Suppressor macrophage treated with lipopolysaccharide for 1 hour (primary cell): ENCODE data around the gene SCYGR4.
"Not testable (repeated sequence)": the region's sequence is repeated elsewhere in the genome, so short reads cannot be mapped to it uniquely, and the experiment has no call there.

Experiments used
- DNase-seq, 3 donors: peaks; one replicate each; pipeline ENCODE4 v3.0.0-alpha.2; 2020 to 2022

Gene SCYGR4

GRCh38 chr2:227617316-227618230 lies at the start of gene SCYGR4:
Gene SCYGR4 (plus strand): TSS chr2:227617498. CDS start chr2:227617498, 0 bp downstream.
- no peak for DNase-seq

GRCh38 chr2:227568852-227569169 lies 48.5 kb upstream of the SCYGR4 start:
- DNase-seq, result no peak

DNA sequence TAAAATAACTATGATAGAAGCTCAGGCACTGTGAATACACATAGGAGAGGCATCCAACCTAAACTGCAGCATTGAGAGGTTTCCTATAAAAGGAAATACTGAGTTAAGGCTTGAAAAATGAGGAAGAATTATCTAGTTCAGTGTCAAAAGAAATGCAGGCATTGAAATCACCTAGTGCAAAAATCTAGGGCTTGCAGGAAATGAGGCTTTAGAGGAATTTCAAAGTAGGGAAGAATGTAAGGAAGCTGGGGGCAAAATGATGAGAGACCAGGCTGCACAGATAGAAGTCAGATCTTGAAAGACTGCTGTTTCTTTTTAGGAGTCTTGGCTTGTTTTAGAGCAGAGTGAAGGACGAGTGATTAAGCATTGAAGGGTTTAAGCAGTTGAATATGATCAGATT lies 46.7 kb upstream of the SCYGR4 start:
- no peak for DNase-seq

- no peak for DNase-seq
Measured at GRCh38 chr2:227576110-227576509, 41.2 kb upstream of the SCYGR4 start.

DNA sequence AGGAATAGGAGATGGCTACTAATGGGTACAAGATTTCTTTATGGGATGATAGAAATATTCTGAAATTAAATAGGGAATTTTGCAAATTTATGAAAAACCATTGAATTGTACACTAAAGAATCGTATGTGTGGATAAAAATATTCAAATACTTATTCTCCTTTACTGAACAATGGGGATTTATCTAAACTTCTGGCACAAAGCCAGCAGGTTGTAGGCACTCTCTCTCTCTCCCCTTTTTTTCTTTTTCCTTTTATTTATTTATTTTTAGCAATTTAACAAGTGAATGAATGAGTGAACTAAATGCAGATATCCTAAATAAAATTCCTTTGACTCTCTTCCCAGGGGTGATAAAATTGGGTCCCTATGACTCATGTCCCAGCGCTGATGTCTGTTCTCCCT lies 40.5 kb upstream of the SCYGR4 start:
- no peak for DNase-seq

GRCh38 chr2:227577555-227577954 lies 39.7 kb upstream of the SCYGR4 start:
- DNase-seq, result no peak

DNA sequence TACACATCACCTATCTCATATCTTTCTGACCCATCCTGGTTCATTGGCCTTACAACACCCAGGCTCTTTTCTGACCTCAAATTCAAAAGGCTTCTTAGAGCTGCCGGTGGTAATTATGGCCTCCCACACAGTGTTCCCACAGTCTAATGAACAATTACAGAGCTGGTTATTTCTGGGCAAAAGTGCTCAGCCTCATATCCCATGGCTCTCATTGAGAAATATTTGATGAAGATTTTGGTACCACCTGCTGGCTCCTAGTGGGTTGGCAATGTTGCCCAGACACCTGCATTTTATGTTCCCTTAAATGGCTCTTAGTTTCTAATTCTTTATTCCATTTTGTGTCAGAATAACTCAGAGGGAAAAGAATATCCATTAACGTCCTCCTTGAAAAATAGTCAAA lies 38.7 kb upstream of the SCYGR4 start:
- DNase-seq, result no peak

DNA sequence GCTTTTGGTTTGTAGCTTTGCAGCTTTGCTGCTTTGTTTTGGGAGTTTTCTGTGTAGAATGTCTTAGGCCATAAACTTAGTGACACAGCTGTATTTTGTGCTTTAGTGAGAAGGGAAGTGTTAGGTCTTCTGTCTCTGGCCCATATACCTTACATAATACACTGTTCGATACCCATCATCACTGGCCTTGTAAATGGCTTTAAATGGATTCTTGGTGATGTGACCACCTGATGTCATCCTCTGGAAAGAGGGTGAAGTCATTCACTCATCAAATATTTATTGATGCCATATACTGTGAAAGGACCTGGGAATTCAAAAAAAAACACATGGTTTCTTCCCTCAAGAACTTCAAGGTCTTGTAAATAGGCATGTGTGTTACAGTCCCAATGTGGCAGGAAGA lies 37.5 kb upstream of the SCYGR4 start:
- no peak for DNase-seq

DNA sequence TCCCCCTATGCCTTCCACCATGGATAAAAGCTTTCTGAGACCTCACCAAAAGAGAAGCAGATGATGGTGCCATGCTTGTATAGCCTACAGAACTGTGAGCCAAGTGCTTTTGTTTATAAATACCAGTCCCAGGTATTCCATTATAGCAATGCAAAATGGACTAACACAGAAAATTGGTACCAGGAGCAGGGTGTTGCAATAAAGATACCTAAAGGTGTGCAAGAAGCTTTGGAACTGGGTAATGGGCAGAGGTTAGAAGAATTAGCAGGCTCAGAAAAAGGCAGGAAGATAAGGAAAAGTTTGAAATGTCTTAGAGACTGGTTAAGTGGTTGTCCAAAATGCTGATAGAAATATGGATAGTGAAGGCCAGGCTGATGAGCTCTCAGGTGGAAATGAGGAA lies 34.9 kb upstream of the SCYGR4 start:
- no peak for DNase-seq

GRCh38 chr2:227592694-227593387 lies 24.5 kb upstream of the SCYGR4 start:
- DNase-seq, result peak in 2 of 3 donors; percentile 32 to 43

DNA sequence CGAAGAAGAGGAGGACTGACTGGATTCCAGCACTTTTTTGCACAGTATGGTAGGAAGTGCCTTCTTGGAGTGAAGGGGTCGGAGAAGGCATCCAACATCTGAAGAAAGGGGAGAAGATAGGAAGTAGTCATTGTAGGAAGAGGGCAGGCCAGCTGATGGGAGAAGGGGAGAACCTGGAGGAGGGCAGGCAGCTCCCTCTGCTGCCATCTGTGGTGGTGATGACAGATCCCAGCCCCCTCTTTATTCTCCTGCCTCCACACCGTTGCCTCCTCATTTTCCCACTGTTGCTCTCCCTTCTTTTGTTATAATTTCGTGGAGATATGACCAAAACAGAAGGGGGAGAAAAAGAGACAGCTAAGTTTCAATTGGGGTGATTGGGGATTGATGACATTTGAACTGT lies 21.5 kb upstream of the SCYGR4 start:
- no peak for DNase-seq

DNA sequence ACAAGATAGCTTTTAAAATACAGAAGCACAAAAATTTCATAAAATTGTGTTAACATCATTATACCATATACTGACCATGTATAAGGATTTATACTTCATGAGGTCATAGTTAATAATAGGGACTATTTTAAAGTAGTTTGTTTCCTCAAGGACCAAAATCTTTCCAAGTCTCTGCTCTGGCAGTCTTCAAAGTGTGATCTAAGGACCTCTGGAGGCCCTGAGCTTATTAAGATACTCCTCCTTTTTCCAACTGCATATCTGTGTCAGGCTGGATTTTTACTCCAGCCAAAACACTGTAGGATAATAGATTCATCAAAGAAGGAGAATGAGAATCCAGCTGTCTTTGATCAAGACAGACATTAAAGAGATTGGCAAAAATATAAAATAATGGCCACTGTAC lies 20.3 kb upstream of the SCYGR4 start:
- DNase-seq, result no peak

DNA sequence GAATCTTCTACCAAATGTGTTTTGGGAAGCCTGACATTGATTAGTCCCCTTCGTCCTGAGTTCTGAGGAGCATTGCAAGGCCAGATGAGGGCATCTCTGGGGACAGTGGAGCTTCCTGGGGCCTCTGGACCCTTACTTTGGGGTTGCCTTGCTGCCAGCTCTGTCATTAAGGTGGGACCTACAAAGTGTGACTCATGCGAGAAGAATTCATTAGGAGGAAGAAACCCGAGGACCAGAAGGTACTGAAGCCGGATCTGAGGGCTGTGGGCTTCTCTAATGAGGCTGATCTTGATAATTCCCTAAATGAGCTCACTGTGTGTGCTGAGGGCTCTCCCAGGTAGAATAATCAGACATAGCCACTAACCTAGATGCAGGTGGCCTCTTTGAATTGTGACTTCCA lies 19.3 kb upstream of the SCYGR4 start:
- no peak for DNase-seq

- not testable (repeated sequence) for DNase-seq
Measured at GRCh38 chr2:227598835-227599503, 18.3 kb upstream of the SCYGR4 start, which contains the start of gene SCYGR2. Gene SCYGR2 (plus strand): TSS chr2:227598893. CDS start chr2:227598893, 0 bp downstream.

DNA sequence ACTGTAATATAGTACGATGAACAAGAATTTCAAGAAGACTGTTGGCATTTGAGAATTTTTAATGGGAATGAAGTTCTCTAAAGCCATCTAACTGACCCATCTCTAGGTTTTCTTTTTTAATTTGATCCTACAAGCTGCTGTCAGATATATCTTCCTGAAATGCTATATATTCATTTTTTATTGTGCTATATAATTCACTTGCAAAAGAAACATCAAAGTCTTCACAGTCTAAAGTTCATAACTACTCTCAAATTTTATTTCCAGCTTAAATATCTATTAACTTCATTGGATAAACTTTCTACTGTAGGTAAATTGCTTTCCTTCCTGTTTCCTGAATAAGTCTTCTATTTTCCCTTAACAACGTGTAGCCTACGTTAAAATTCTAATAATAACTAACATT lies 14.9 kb upstream of the SCYGR4 start:
- DNase-seq, result no peak

GRCh38 chr2:227606476-227606875 lies 10.8 kb upstream of the SCYGR4 start:
- DNase-seq, result no peak

GRCh38 chr2:227607941-227608340 lies 9.4 kb upstream of the SCYGR4 start:
- DNase-seq, result peak; percentile 43 to 72 (median 68)

- DNase-seq, result peak; percentile 78 to 91 (median 90)
Measured at GRCh38 chr2:227608561-227609338, 8.5 kb upstream of the SCYGR4 start.

DNA sequence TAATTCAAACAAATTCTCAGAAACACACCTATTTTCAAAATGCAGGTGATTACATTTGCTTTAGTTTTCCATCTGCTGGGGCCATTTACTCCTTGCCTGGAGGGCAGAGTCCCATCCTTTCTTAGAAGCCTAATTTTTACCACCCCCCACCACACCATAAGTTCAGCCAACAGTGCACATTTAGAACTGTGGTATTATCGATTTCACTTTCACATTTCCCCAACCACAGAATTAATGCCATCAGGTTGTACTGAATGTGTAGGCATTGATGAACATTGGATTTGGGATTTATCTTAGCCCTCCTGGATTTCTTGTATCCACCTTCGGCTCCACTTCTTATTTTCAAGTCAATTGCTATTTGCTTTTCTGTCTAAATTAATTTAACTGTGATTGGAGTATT lies 7.2 kb upstream of the SCYGR4 start:
- DNase-seq, result peak in 1 of 3 donors; percentile 14

- no peak for DNase-seq
Measured at GRCh38 chr2:227612546-227613271, 4.6 kb upstream of the SCYGR4 start.

DNA sequence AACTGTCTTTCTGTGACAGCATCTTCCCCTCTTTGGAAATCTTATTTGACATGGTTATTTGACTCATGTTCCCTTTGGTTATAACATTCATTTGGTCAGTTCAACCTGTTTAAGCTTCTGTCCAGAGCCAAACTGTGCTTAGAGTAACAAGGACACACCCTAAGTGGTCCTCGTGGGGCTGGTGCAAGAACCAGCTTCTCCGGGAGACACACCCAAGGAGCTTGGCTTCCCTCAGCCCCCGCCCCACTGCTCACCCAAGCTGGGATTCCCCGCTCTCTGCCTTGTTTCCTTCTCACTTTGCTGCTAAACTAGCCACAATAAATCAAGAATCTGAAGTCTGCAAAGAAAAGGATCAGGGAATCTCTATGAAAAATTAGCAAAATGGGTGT lies 4.0 kb upstream of the SCYGR4 start:
- DNase-seq, result peak; percentile 14 to 44 (median 34)

GRCh38 chr2:227614246-227614645 lies 3.1 kb upstream of the SCYGR4 start:
- no peak for DNase-seq
